Retina (tissue), 1 donor: Measurements from ENCODE around the gene YOD1.
"Not testable (repeated sequence)": the region's sequence is repeated elsewhere in the genome, so short reads cannot be mapped to it uniquely, and the experiment has no call there.

ENCODE experiments used
- DNase-seq: peaks from one replicate; pipeline ENCODE4 v3.0.0-alpha.2; 2016

YOD1 gene

GRCh38 chr1:207047505-207047904, 3.5 kb downstream of the YOD1 start:
- DNase-seq: no peak

DNA sequence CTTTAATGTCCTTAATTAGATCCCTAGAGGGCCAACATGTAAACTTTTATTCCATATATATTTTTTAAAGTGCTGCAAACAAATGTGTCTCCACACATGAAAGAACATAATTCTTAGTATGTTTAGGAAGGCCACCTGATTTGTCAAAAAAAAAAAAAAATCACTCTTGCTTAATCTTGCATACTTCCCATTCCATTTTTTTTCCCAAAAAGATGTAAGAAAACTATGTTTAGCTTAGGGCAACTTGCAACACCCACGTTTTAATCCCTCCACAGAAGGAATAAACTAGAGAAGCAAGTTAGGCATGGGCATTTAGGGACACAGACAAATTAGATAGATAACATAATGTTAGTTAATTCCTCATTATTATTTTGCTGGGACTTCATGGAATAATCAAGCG, 5.6 kb downstream of the YOD1 start:
- no peak for DNase-seq

GRCh38 chr1:207041397-207041796, 9.6 kb downstream of the YOD1 start:
- not testable (repeated sequence) for DNase-seq

DNA sequence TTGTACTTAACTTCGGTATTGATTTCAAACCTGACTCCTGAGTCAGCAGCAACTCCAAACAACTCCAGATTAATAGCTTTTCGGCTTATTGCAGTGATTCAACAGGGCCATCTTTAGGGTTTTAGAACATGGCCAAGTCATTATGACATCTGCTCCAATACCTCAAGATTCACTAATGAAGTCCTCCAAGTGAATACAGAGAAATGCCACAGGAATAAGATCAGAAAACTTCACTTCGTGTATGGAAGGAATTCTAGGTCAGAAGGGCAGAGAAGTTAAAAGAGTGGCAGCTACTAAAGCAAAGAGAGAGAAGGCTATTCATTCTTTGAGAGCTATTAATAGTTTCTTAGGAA, 10.9 kb downstream of the YOD1 start:
- no peak for DNase-seq

DNA sequence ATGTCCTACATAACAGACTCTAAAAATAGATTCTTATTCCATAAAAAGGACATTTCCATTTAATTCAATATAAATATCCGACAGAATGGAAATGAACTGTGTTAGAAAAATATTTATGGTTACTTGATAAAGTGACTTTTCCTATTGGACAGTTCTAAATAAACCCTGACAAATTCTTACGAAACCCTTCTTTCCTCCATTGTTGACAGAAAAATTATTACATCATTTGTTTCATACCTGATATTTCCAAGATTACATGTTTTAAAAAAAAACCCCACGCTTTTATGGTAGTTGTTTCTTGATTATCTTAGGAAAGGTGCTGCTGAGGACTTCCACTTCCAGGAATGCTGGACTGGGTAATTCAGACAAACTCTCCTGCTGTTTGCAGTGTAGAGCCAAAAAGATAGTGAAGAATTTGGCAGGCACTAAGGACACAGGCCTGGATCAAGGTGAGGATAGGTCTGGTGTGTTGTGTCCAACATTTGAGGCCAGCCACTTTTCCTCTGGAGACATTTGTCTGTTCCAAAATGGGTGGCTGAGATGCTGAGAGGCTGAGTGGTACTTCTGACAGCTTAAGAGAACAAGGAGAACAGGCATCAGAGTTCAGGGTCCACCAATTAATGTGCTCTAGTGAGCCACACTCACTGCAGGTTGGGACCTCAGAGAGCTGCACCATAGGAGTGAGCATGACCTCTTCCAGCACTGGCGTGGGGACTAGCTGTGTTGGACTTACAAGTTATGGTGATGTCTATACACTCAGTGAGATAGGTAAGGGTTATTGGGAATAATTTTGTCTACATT, 11.4 kb downstream of the YOD1 start:
- DNase-seq: no peak

DNA sequence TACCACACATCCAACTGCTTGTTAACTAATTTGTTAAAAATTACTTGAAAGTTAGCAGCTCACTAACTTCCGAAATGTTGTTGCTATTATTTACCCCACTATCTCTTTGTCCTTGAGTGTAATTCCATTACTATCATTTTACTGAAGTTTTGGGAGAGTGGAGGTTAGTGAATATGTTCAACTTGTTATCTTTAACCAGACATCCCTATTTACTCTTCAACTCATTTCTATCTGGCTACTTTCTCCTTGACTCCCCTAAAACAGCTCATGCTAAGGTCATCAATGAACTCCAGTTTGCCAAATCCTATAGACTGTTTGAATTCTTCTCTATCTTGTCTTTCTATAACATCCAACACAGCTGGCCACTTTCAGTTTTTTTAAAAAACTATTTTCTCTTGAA, 14.1 kb downstream of the YOD1 start:
- no peak for DNase-seq

GRCh38 chr1:207035877-207036551, 15.0 kb downstream of the YOD1 start:
- DNase-seq: no peak

- DNase-seq: no peak
These were observed 16.0 kb downstream of the YOD1 start for GRCh38 chr1:207034998-207035397.

GRCh38 chr1:207034208-207034607, 16.8 kb downstream of the YOD1 start:
- no peak for DNase-seq

GRCh38 chr1:207033302-207033701, 17.7 kb downstream of the YOD1 start:
- DNase-seq: no peak

DNA sequence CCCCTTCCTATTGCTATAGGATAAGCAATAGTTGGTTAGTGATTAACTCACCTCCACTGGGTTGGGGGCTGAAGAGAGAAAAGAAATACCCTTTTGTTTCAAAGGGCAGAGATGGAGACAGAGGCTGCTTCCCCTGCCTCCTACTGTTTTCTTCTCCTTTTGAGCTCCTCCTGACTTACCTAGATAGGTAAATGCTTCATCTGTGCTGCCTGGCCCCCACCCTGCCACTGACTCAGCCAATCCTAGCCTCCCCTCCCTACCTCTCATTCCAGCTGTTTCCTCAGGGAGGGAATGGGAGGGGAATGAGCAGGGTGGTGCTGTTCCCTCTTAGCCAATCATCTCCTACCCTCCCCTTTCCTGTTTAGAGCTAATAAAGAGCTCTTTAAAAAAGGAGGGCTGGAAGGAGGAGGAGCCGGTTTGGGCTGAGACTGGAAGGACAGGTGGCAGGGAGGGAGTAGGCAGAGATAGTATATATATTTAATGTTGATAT, 18.4 kb downstream of the YOD1 start, which contains the start of gene C1orf116:
TSS of gene C1orf116 (minus strand) at position 229 of the 490 bp plus-strand sequence. CDS start 5,158 bp downstream, outside the sequence.
- DNase-seq: no peak

GRCh38 chr1:207031632-207032264, 19.3 kb downstream of the YOD1 start:
- DNase-seq: no peak

GRCh38 chr1:207031016-207031415, 20.0 kb downstream of the YOD1 start:
- no peak for DNase-seq

GRCh38 chr1:207030522-207031009, 20.4 kb downstream of the YOD1 start:
- DNase-seq: no peak

DNA sequence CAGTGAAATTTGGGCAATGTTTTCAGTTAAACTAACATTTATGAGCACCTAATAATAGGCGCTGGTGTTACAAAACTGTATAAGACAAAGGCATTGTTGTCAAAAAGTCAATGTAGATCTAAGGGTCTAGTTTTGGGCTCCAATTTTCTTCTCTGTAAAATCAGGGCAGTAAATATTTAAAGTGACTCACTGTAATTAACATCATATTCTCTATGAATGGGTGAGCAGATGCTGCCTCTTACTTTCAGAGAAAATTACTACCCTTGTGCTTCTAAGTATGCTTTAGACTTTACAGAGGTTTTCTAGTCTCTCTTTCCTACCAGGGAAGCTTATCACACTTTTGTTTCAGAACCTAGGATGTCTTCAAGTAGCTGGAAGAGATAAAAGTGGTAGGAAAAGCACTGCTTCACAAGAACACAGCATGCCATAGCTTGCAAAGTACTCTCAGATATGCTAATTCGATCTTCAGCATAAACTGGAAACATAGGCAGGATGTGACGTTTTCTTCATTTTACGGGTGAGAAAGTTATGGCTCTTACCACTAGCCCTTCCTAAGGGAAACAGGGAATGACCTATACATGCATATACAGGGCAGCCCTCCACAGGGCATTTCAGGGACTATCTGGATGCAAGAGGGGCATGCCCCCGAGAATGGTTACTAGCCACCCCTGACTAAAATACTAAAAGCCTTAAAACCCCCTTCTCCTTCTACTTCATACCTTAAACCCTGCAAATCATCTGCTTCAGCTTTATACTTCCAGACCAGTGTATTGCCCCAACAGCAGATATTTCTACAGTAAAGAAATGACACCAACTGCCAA, 21.1 kb downstream of the YOD1 start:
- no peak for DNase-seq

- DNase-seq: no peak
These were observed 21.9 kb downstream of the YOD1 start for GRCh38 chr1:207028884-207029650.

DNA sequence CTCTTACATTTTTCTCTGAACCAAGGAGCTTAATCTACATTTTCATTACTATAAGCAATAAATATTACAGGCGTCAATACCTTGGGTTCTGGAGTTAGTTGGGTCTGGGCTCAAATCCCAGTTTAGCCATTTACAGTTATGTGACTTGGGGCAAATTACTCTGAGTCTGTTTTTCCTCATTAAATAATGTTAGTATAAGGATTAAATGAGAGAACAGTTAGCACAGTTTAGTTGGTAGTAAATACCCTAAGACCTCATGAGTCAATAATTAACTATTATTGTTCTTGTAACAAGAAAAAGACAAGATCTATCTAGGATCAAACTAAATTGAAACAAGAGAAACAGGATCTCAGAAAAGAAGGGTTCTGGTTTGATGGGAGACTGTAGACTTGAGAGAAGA, 23.1 kb downstream of the YOD1 start:
- no peak for DNase-seq

DNA sequence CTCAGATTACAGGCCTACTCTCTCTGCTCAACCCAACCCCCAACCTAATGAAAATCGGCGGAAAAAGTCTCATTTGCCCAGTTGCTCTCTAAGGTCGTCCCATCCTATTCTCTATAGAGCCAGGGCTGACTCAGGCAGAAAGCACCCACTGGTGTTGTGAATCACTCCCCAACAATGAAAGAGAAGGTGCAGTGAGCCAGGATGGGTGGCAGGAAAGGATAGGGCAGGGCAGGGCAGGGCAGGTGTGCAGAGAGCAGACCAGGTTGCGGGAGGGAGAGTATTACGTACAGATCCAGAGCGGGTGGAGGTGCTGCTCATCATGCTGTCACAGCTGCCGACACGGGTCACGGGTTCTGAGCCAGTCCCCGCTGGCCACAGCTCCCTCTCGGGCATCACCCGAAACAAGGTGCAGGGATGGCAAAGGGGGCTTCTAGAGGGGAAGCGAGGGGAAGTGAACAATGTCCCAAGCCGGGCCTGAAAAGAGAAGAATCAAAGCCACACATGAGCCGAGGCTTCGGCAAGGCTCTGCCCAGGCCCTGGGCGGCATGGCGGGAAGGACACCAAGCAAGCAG, 23.7 kb downstream of the YOD1 start:
- DNase-seq: no peak

DNA sequence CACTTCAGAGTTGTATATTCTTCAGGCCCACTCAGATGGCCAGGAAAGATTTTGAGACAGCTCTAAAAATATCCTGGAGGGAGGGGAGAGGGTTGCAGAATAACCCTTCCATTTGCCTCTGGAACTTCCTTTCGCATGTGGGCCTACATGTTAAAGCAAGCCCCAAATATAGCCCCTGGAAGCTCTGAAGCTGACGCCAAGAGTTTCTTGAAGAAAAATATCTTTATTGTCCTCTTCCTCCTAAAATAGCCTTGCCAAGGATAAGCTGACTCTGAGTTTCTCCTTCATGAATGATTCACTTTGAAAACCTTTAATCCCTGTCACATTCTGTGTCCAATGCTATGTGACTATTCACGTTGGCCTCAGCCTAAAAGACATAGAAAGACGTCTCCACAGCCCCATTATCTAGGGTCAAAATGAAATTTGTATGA, 24.9 kb downstream of the YOD1 start:
- DNase-seq: no peak

DNA sequence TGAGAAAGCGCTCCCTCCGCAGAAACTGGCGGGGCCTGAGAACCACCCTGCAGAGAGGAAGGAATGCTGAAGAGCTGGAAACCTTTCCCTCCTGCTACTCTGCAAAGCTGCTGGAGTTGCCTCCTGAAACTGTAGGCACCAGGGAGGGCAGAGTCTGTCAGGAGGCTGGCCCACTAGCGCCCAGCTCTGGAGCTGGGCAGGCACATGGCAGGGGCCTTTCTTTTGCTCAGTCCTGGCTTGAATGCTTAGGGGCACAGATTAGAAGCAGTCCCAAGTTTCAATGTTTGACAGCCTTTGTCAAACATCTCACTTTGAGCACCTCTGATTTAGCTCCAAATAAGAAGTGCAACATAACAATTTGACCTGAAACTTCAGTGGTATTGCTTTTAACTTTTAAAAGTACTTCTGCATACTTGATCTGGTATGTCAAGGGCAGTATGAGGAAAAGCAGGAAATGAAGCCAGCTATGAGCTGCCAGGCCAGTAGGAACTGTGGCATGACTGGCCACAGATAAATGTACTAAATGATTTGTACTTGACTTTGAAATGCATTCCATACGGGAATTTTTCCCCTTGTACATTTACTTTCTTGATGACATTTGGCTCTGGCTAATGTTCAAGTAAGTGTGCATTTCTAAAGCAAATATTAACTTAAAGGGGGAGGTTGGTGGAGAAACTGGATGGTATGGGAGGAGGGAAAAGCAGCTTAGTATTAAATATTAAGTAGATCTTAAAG, 25.7 kb downstream of the YOD1 start:
- DNase-seq: no peak
